Activated CD4-positive, alpha-beta T cell treated with anti-CD3 and anti-CD28 coated beads, Interleukin-2, amount 10 ng/mL, durations not matched to agents 7 days and 5 days (primary cell): ENCODE results near the gene PPAT. TPM values are rescaled to one million over a fixed set of nuclear protein-coding genes. Genes with fewer than 3 reads are reported as not detected.

Experiments
- CTCF ChIA-PET: fragments of 350-600 bp; sonication (Branson Sonifier 250); formaldehyde crosslinking; loops from one replicate; lab custom pipeline; 2021; ENCODE audit warnings: antibody characterized with exemption; lab: Charles Lee
- POLR2A ChIA-PET: fragments of 350-600 bp; sonication (Branson Sonifier 250); formaldehyde crosslinking; loops from one replicate; lab custom pipeline; 2021; ENCODE audit warnings: antibody characterized with exemption; lab: Charles Lee
- DNase-seq: peaks from one replicate; pipeline ENCODE4 v3.0.0-alpha.2; 2020
- H3K27ac Mint-ChIP-seq: one replicate; pipeline ENCODE4 v1.8.0; 2021; ENCODE audit warnings: mild to moderate bottlenecking, moderate library complexity, mixed read lengths
- H3K27me3 Mint-ChIP-seq: one replicate; pipeline ENCODE4 v1.8.0; 2021; ENCODE audit warnings: mixed read lengths
- H3K36me3 Mint-ChIP-seq: one replicate; pipeline ENCODE4 v1.8.0; 2021; ENCODE audit warnings: low read depth, mixed read lengths
- H3K4me1 Mint-ChIP-seq: one replicate; pipeline ENCODE4 v1.8.0; 2021; ENCODE audit warnings: mixed read lengths
- H3K4me3 Mint-ChIP-seq: one replicate; pipeline ENCODE4 v1.8.0; 2021; ENCODE audit warnings: mild to moderate bottlenecking, moderate library complexity, mixed read lengths
- H3K9me3 Mint-ChIP-seq: one replicate; pipeline ENCODE4 v1.8.0; 2021; ENCODE audit warnings: mixed read lengths
- total RNA-seq, 2 experiments: library from RNA; stranded (reverse); gene quantifications; one replicate each; pipeline ENCODE4 v1.2.3, GENCODE V29; 2021

The PPAT gene
- total RNA-seq, 2 experiments from 2014 or later = 24.3 to 24.7 TPM

DNA sequence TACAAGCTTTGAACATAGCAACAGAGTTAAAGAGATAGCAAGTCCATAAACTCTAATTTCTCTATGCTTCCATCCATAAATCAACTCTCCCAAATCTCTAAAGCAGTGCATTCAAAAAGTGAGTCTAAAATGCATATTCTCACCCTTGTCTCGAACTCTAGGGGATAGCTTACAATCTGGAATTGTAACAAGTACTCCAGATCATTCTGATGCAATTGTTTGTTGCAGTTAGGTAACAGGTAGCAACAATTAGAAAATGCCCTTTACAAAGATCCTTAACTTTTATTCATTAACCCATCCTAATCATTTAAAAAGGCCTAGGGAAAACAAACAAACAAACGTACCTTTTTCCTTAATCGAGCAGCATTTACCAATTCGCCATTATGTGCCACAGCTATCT, 29.3 kb downstream of the PPAT start:
- Mint-ChIP-seq H3K9me3 (no peaks in the 10 kb centered on the region), H3K4me1 (peaks cover 13% of the 10 kb centered on the region), H3K36me3 (peaks cover 11% of the 10 kb centered on the region), H3K27me3 (no peaks in the 10 kb centered on the region), H3K27ac (no peak overlapping the region), H3K4me3 (no peak overlapping the region)
- no peak for DNase-seq
- ChIA-PET CTCF (interaction anchor here (2.9 kb wide), 1 partner anchor 13 kb away, joined by 11 read pairs; no protein-coding TSS in a partner anchor), POLR2A (no interaction called here)

DNA sequence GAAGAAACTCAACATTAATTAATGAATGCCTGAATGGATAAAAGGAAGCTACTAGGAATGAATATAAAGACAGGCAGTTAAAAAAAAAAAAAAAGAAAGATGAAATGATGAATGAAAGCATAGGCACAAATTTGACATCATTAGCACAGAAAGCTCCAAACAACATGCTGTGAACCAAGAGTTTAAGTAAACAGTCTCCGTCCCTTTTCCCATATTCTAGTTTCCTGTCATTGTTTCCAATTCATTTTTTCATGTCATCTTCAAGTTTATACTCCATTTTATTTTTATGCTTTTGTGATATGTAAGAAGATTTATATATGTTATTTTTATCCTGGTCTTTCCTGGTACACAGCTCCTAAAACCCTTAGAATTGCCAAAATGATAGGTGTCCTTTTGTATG, 30.4 kb downstream of the PPAT start:
- Mint-ChIP-seq H3K27me3 (no peaks in the 10 kb centered on the region), H3K4me3 (no peak overlapping the region), H3K27ac (no peak overlapping the region), H3K4me1 (peaks cover 6% of the 10 kb centered on the region), H3K9me3 (no peaks in the 10 kb centered on the region), H3K36me3 (peaks cover 18% of the 10 kb centered on the region)
- CTCF ChIA-PET = interaction anchor here (0.5 to 2.9 kb wide), 2 partner anchors 14 to 18 kb away, joined by 5 to 11 read pairs; no protein-coding TSS in a partner anchor
- POLR2A ChIA-PET = interaction anchor here (0.7 to 0.8 kb wide), 3 partner anchors 18 to 537 kb away, joined by 3 to 4 read pairs (median 3); partner anchors contain the start of gene AASDH
- DNase-seq = no peak

DNA sequence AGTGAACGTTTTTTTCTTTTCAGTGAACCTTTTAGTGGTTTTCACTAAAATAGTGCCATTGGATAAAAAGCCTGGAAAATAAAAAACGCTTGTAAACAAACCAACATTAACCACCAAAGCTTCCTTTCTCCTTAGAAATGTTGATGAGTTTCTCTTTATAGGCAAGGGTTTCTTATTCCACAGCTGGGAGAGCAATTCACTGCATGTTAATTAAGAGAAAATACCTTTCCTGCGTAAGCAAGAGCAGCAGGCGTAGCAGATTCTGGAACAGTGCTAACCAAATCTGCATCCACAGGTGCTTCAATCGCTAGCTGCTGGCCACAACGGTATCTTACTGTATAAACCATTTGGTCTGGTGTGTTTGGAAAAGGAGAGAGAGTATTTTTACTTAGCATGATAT, 34.9 kb downstream of the PPAT start:
- no peak overlapping the region for H3K27ac Mint-ChIP-seq
- H3K4me1 Mint-ChIP-seq = no peaks in the 10 kb centered on the region
- H3K27me3 Mint-ChIP-seq = no peaks in the 10 kb centered on the region
- POLR2A ChIA-PET = no interaction called here
- H3K36me3 Mint-ChIP-seq = peaks cover 16% of the 10 kb centered on the region
- H3K9me3 Mint-ChIP-seq = no peaks in the 10 kb centered on the region
- CTCF ChIA-PET = no interaction called here
- H3K4me3 Mint-ChIP-seq = no peak overlapping the region
- DNase-seq = no peak

DNA sequence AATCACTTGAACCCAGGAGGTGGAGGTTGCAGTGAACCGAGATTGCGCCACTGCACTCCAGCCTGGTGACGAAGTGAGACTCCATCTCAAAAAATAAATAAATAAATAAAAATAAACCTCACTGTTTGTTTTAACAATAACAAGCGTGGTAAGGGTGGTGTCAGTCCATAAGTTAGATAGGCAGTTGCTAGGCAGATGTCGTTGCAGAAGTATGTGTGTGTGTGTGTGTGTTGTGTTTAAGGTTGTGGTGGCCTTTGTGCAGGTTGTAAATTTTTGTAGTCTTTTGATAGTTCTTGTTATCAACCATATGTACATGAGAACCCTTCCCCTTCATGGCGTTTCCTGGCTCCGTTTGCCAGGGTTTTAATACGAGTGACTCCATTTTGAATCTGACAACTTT, 44.1 kb downstream of the PPAT start:
- no peak overlapping the region for H3K4me3 Mint-ChIP-seq
- ChIA-PET POLR2A (no interaction called here), CTCF (no interaction called here)
- DNase-seq = no peak
- no peak overlapping the region for H3K27ac Mint-ChIP-seq
- peaks cover 11% of the 10 kb centered on the region for H3K36me3 Mint-ChIP-seq
- H3K27me3 Mint-ChIP-seq = no peaks in the 10 kb centered on the region
- H3K4me1 Mint-ChIP-seq = peaks cover 30% of the 10 kb centered on the region
- no peaks in the 10 kb centered on the region for H3K9me3 Mint-ChIP-seq

DNA sequence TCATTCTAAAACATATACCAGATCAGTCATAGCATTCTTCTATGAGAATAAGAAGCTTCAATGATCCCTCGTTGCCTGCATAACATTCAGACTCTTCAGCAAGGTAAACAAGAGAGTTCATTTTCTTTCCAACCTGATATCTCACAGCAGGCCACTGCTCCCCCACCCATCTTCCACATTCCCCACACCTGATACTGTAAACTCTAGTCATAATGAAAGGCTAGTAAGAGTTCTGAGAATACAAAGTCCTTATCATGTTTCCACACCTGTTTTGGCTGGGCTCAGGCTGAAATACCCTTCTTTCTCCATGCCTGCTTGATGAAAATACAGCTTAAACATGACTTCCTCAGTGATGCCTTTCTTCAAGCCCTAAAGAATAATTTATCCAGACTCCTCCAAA, 45.9 kb downstream of the PPAT start:
- no peak overlapping the region for H3K4me3 Mint-ChIP-seq
- no peak overlapping the region for H3K27ac Mint-ChIP-seq
- POLR2A ChIA-PET = no interaction called here
- peaks cover 3% of the 10 kb centered on the region for H3K36me3 Mint-ChIP-seq
- H3K27me3 Mint-ChIP-seq = no peaks in the 10 kb centered on the region
- no peaks in the 10 kb centered on the region for H3K9me3 Mint-ChIP-seq
- peaks cover 40% of the 10 kb centered on the region for H3K4me1 Mint-ChIP-seq
- CTCF ChIA-PET = interaction anchor here (1.3 kb wide), 1 partner anchor 10 kb away, joined by 3 read pairs; no protein-coding TSS in a partner anchor
- no peak for DNase-seq

DNA sequence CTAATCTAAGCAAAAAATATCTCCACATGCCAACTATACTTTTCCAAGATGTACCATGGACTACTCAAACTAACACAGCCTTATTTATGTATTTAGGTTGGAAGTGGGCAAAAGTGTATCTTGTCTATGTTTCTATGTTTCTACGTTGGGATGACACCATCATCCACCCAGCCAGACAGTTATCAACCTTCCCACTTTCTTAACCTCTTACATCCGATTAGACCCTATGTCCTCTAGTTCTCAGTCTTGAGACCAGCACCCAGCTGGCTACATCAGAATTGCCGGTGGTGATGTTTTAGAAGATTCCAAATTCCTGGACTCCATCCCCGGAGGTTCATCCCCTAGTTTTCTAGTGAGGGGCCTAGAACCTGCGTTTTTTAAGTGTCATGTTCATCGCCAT, 47.1 kb downstream of the PPAT start:
- Mint-ChIP-seq H3K36me3 (peaks cover 3% of the 10 kb centered on the region), H3K27me3 (no peaks in the 10 kb centered on the region), H3K9me3 (no peaks in the 10 kb centered on the region), H3K27ac (peak overlapping the region; percentile 99), H3K4me3 (peak overlapping the region; percentile 88), H3K4me1 (peaks cover 45% of the 10 kb centered on the region)
- no peak for DNase-seq
- CTCF ChIA-PET = no interaction called here
- POLR2A ChIA-PET = no interaction called here

DNA sequence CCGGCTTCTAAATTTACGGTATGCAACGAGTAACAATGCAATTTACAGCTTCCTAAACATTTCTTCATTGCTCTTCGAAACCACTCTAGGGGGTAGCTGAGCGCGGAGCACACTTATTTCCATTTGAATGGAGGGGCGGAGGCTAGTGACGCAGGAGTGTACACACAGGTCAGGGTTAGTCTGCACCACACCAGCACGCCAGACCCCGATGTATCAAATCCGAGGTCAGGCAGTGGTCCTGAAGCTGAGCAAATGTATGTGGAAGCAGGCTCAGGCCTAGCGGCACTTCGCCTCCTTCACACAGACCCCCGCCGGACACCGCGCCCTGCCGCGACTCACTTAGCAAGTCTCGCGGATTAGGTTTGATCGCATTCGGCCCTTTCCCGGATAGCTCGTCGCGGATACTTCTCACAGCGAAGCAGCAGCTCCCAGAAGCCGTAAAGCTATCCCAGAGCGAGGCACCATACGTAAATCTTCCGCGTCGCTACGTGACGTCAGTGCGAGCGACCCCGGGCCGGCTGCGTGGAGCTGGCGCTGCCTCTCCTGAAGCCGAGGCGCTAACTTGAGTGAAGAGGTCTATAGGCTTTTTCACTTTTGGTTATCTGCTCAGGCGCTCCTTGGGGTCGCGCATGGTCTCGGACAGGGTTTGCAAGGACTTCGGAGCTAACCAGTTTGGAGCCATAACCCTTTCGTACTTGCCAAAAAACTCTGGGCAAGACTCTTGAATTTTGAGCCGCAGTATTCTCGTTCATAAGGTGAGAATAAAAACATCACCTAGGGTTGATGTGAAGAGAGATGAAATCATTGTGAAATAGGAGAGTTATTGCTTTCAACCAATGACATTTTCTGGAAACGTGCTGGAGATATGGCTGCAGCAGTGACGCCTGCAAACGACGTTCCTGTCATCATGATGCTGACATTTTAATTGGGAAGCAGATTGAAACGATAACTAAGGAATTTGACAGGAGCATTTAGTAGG, 48.1 kb downstream of the PPAT start, which contains the start of gene AASDH:
AASDH (minus strand) TSS at position 469 of the 979 bp plus-strand sequence. CDS start 3,192 bp downstream, outside the sequence.
- H3K36me3 Mint-ChIP-seq = peaks cover 3% of the 10 kb centered on the region
- no peaks in the 10 kb centered on the region for H3K27me3 Mint-ChIP-seq
- peak; percentile 95 for DNase-seq
- H3K4me1 Mint-ChIP-seq = peaks cover 45% of the 10 kb centered on the region
- H3K27ac Mint-ChIP-seq = peak within 1 kb of the TSS; percentile 99
- peak within 1 kb of the TSS; percentile 88 for H3K4me3 Mint-ChIP-seq
- H3K9me3 Mint-ChIP-seq = no peaks in the 10 kb centered on the region
- CTCF ChIA-PET = interaction anchor here (0.7 to 1.3 kb wide), 4 partner anchors 9 to 438 kb away, joined by 3 to 4 read pairs (median 4); partner anchors contain the start of gene CEP135
- POLR2A ChIA-PET = interaction anchor here (0.6 to 1.3 kb wide), 9 partner anchors 16 to 592 kb away, joined by 3 to 8 read pairs (median 4); partner anchors contain the start of genes CEP135, PAICS, POLR2B and PPAT

DNA sequence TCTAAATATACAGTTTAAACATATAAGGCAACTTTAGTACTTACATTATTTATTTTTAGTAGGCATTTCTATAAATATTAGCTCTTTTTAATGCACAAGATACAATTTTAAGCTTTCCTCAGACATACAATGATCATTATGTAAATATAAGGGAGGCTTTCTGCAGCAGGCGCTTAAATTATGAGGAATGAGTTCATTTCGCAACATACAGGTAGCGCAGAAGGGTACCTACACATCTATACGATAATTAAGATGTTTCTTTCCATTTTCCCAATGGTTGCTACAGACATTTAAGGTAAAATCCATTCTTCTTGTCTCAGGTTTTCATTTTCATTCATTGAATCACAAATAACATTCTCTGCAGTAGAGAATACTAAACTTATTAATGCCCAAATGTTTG, 49.3 kb downstream of the PPAT start:
- ChIA-PET CTCF (no interaction called here), POLR2A (no interaction called here)
- Mint-ChIP-seq H3K9me3 (no peaks in the 10 kb centered on the region), H3K27me3 (no peaks in the 10 kb centered on the region), H3K4me3 (peak overlapping the region; percentile 88), H3K27ac (peak overlapping the region; percentile 99), H3K36me3 (peaks cover 5% of the 10 kb centered on the region), H3K4me1 (peaks cover 45% of the 10 kb centered on the region)
- DNase-seq = no peak

DNA sequence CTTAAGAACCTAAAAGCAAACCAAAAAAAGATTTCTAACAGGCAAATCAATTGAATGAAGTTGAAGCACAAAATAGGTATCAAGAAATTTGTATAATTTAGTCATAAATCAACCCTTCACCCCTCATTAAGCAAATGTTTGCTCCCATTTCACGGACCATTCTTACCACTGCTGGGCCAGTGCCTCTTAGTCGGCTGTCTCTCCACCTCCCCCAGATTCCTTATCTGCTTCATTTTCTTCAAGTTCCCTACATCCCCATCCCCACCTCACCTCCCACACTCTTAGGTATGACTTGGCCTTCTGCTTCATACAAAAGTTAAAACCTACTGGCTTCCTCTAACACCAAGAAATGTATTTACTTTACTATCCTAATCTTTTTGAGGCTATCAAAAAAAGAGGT, 60.0 kb downstream of the PPAT start:
- no peaks in the 10 kb centered on the region for H3K9me3 Mint-ChIP-seq
- no peak overlapping the region for H3K4me3 Mint-ChIP-seq
- POLR2A ChIA-PET = no interaction called here
- no peaks in the 10 kb centered on the region for H3K4me1 Mint-ChIP-seq
- CTCF ChIA-PET = no interaction called here
- peaks cover 8% of the 10 kb centered on the region for H3K36me3 Mint-ChIP-seq
- H3K27ac Mint-ChIP-seq = no peak overlapping the region
- no peaks in the 10 kb centered on the region for H3K27me3 Mint-ChIP-seq
- DNase-seq = no peak

DNA sequence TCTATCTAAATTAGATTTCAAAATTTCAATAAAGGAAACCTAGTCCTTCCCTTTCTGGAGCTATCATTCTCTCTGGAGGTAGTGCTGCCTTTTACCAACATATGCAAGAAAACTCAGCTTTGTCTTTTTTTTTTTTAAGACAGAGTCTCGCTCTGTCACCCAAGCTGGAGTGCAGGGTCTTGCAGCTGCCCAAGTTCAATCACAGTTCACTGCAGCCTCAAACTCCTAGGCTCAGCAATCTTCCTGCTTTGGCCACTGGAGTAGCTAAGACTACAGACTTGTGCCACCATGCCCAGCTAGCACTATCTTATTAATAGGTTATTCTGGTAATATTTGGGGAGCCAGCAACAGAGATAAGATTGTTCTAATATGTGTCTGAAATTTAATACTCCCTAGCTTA, 60.5 kb downstream of the PPAT start:
- no peaks in the 10 kb centered on the region for H3K27me3 Mint-ChIP-seq
- H3K4me1 Mint-ChIP-seq = no peaks in the 10 kb centered on the region
- H3K4me3 Mint-ChIP-seq = no peak overlapping the region
- H3K27ac Mint-ChIP-seq = no peak overlapping the region
- ChIA-PET CTCF (interaction anchor here (1.7 kb wide), 1 partner anchor 12 kb away, joined by 4 read pairs; the partner anchor contains the start of gene AASDH), POLR2A (no interaction called here)
- no peaks in the 10 kb centered on the region for H3K9me3 Mint-ChIP-seq
- no peak for DNase-seq
- peaks cover 11% of the 10 kb centered on the region for H3K36me3 Mint-ChIP-seq

DNA sequence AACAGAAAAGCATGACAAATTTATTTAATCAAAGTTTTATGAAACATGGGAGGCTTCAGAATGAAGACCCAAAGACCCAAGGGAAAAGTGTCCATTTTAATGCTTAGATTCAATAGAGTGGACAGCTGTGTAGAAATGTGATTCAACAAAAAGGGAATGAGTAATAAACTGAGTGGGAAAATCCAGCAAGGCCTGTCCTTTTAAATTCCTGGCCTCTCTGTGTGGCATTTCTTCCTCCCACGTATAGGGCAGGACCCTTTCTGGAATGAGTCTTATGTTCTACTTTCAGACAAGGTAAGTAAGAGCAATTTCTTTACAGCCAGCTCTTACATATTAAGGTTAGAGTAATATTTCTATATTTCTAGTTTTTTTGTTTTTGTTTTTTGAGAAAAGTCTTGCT, 62.6 kb downstream of the PPAT start:
- Mint-ChIP-seq H3K9me3 (peaks cover 3% of the 10 kb centered on the region), H3K27me3 (no peaks in the 10 kb centered on the region), H3K36me3 (peaks cover 27% of the 10 kb centered on the region), H3K4me3 (no peak overlapping the region), H3K4me1 (no peaks in the 10 kb centered on the region), H3K27ac (no peak overlapping the region)
- ChIA-PET CTCF (interaction anchor here (1.2 kb wide), 1 partner anchor 17 kb away, joined by 4 read pairs; no protein-coding TSS in a partner anchor), POLR2A (no interaction called here)
- no peak for DNase-seq

DNA sequence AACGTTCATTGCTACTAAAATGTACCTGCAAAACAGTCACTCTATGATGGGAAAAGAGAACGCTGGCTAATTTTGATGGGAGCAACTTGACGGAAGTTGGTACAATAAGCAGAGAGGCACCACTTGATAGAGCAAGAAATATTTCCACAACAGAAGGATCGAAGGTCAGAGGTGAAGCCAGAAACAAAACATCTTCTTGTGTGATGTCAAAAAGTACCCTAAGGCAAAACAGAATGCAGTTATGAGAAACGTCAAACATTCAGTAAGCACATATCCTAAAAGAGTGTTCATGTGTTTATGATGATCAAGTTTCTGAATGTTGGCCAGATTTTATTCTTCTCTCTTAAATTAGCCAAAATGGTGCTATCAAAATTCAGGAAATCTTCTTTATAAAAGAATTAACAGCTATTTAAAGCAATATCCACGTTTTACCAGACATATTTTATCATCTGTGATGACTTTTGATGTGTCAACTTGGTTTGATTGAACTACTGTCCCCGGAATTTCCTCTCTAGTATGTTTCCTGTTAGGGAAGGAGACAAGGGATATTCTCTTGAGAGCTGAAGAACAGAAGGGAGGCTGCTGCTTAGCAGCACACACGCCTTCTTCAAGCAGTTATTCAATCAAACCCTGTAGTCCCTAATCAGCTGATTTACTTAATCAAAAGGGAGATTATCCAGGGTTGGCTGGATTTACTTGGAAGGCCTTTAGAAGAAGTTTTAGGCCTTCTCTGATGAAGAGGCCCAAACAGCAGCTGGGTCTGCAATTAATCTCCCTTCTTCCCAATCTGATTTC, 63.8 kb downstream of the PPAT start:
- no peak overlapping the region for H3K27ac Mint-ChIP-seq
- POLR2A ChIA-PET = no interaction called here
- no peaks in the 10 kb centered on the region for H3K27me3 Mint-ChIP-seq
- H3K4me1 Mint-ChIP-seq = no peaks in the 10 kb centered on the region
- H3K36me3 Mint-ChIP-seq = peaks cover 25% of the 10 kb centered on the region
- peaks cover 3% of the 10 kb centered on the region for H3K9me3 Mint-ChIP-seq
- no peak overlapping the region for H3K4me3 Mint-ChIP-seq
- CTCF ChIA-PET = no interaction called here
- DNase-seq = no peak
